Measurements from ENCODE around the gene VAMP5. TPM values are rescaled to one million over a fixed set of nuclear protein-coding genes. Genes with fewer than 3 reads are reported as not detected.

The VAMP5 gene
- total and polyA plus RNA-seq, 2 donors (not counting 1 experiment from before 2014, with no cell fraction given) = 16.9 to 28.6 TPM

DNA sequence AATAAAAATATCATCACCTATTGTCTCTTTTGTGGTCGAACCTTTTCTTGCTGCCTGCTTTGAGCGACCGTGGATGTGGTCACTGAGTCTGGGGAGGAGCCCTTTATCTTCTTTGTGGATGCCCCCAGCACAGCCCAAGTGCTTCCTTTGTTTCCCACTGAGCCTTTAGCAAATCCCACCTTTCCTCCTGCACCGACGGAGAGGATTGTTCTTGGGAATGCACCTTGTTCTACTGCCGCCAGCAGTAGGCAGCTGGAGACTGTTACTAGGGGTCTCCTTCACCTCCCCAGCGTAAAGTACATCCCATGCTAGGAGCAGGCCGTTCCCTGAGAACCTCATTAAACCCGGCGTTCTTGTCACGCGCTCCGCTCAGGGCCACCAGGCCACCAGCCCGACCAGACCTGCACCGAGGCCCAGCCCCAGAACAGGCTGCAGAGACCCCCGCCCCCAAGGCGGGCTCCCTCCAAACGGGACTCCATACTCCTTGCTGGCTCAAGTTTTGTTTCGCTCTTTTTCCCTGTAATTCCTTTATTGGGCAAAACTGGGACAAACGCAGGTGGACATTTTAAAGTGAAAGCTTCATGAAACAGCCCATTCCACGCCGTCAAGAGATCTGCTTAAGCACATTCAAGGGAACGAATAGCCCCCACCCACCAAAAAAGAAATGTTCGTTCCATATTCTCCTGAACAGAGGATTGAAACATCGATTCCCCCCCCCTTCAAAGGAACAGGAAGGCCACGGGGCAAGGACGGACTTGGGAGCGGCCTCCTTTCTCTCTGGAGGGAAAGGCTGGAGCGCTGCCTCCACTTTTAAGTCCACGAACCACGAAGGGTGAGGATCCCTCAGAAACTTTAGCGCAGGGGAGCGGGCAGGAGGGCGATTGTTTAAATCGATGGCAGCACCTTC is 46.4 kb upstream of the VAMP5 start:
- Histone ChIP-seq H3K27me3 (replicated peaks in 1 of 4; ENCODE audit: control extremely low read depth in 1 of 4, control insufficient read depth in 3 of 4, insufficient read depth in 4 of 4, low read length in 3 of 4) (no peaks in the 10 kb centered on the region), H4K20me1 (ENCODE audit: control insufficient read depth, insufficient read depth, low read length, poor library complexity, severe bottlenecking) (peaks cover 20% of the 10 kb centered on the region), H3K79me2 (ENCODE audit: control insufficient read depth, insufficient read depth, low read length) (peaks cover 25% of the 10 kb centered on the region), H3K4me2 (replicated peaks; ENCODE audit: low read depth, low read length, poor library complexity, severe bottlenecking) (peak overlapping the region; percentile 83), H3K9ac (ENCODE audit: low read length) (peak overlapping the region; percentile 82), H3K9me3 (ENCODE audit: control extremely low read depth in 1 of 3, control insufficient read depth in 2 of 3, insufficient read depth in 1 of 3, low read length in 2 of 3) (no peaks in the 10 kb centered on the region), H2AFZ (ENCODE audit: insufficient read depth, low read depth, low read length, poor library complexity, severe bottlenecking) (peak overlapping the region; percentile 91), H3K36me3 (replicated peaks in 1 of 2; ENCODE audit: control extremely low read depth in 1 of 2, control insufficient read depth in 1 of 2, extremely low read depth in 1 of 2, insufficient read depth in 2 of 2, low read length in 1 of 2) (peaks cover 6 to 19% of the 10 kb centered on the region in 2 experiments), H3K4me1 (ENCODE audit: control insufficient read depth in 2 of 2, insufficient read depth in 2 of 2, low read length in 2 of 2) (peaks cover 21 to 30% of the 10 kb centered on the region in 2 donors), H3K4me3 (ENCODE audit: control extremely low read depth in 1 of 5, extremely low read depth in 1 of 5, insufficient read depth in 1 of 5, low read depth in 2 of 5, low read length in 4 of 5) (peak overlapping the region; percentile 78 to 99 (median 87)), H3K27ac (ENCODE audit: low read length in 2 of 2) (peak overlapping the region; percentile 68 to 81)
- intact Hi-C loops (cut with micrococcal nuclease) = loop anchor here (1.0 to 10.0 kb wide), 4 partner anchors 46 to 167 kb away; partner anchors contain the start of gene VAMP5
- no peak for DNase-seq
- ATAC-seq (ENCODE audit: low read depth) = no peak
- 1% methylated on average over 32 of the region's 35 CpGs for WGBS (ENCODE audit: insufficient coverage)
- ChIA-PET POLR2A (interaction anchor here (0.6 to 3.5 kb wide), 14 partner anchors 12 to 210 kb away, joined by 3 to 39 read pairs (median 6); partner anchors contain the start of genes C2orf68, ELMOD3, GGCX and RETSAT), CTCF (interaction anchor here (1.0 to 7.8 kb wide), 6 partner anchors 13 to 210 kb away, joined by 3 to 104 read pairs (median 16); partner anchors contain the start of genes SH2D6 and TGOLN2)
- H3K4me3 Mint-ChIP-seq = peak overlapping the region; percentile 98
- H3K9me3 Mint-ChIP-seq (ENCODE audit: insufficient read depth) = no peaks in the 10 kb centered on the region
- peak overlapping the region; percentile 99 for H3K27ac Mint-ChIP-seq
- H3K4me1 Mint-ChIP-seq = peaks cover 35% of the 10 kb centered on the region
- TF ChIP-seq, protein P1, sequence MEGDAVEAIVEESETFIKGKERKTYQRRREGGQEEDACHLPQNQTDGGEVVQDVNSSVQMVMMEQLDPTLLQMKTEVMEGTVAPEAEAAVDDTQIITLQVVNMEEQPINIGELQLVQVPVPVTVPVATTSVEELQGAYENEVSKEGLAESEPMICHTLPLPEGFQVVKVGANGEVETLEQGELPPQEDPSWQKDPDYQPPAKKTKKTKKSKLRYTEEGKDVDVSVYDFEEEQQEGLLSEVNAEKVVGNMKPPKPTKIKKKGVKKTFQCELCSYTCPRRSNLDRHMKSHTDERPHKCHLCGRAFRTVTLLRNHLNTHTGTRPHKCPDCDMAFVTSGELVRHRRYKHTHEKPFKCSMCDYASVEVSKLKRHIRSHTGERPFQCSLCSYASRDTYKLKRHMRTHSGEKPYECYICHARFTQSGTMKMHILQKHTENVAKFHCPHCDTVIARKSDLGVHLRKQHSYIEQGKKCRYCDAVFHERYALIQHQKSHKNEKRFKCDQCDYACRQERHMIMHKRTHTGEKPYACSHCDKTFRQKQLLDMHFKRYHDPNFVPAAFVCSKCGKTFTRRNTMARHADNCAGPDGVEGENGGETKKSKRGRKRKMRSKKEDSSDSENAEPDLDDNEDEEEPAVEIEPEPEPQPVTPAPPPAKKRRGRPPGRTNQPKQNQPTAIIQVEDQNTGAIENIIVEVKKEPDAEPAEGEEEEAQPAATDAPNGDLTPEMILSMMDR (IDR thresholded peaks at IDR 0.05) = no peak
- TF ChIP-seq EZH2 (IDR thresholded peaks at IDR 0.05; ENCODE audit: borderline replicate concordance, insufficient read depth, low read depth, low read length, poor library complexity, severe bottlenecking) = no peak
- H3K27me3 Mint-ChIP-seq = no peaks in the 10 kb centered on the region

All from B cell (primary cell).